ENCODE data around the gene ANGEL2.
"Not testable (repeated sequence)": the region's sequence is repeated elsewhere in the genome, so short reads cannot be mapped to it uniquely, and the experiment has no call there.

ANGEL2 gene

DNA sequence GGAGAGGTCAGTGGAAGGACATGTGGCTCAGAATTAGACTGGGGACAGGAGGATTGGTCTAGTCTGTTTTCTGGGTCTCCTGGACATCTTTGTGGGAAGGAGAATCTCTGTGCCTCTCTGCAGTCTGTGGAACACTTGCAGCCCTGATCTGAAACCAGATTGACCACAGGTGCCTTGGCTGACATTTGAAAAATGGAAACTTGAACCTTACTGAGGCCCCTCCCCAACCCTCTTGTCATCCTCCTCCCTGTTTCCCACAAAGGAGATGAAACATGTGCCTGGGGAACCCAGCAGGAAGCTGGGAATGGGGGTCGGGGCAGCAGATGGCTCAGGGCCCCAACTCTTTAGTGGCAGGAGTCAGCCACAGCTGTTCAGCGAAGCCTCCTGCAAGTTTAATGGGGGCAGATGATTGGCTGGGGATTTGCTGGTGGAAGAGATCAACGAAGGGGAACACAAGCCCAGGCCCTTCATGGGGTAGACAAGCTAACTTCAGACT lies 47.3 kb downstream of the ANGEL2 start:
- Histone ChIP-seq H3K4me3 (ENCODE audit: low read depth, low read length) (no peak overlapping the region), H3K4me2 (ENCODE audit: low read length) (no peak overlapping the region), H3K27me3 (ENCODE audit: insufficient read depth, low read length) (no peaks in the 10 kb centered on the region)

DNA sequence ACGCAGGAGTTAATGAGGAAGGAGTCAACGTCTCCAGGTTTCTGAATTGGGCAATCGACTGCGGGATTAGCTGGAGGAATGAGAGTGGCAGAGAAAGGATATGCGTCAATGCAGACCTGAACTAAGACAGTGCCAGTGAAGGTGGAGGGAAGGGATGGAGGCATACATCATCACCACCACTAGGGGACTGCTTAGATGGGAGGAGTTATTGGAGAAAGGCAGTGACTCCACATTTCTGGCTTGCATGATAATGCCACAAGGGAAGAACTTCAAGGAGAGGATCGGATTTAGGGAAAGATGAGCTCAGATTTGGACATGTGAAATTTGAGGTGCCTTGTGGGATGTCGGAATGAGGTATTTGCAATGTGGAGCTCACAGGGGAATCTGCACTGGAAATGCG lies 47.9 kb downstream of the ANGEL2 start:
- Histone ChIP-seq H3K18ac (ENCODE audit: low read length) (no peak overlapping the region), H2BK120ac (ENCODE audit: insufficient read depth, low read length, poor library complexity) (no peak overlapping the region), H3K14ac (ENCODE audit: low read length) (no peak overlapping the region), H3K27me3 (ENCODE audit: insufficient read depth, low read length) (no peaks in the 10 kb centered on the region), H2AK5ac (ENCODE audit: low read length) (no peak overlapping the region), H2AFZ (ENCODE audit: insufficient read depth, low read length, poor library complexity) (no peak overlapping the region), H4K91ac (ENCODE audit: low read depth, low read length) (no peak overlapping the region), H3K9me3 (ENCODE audit: insufficient read depth, low read depth, low read length) (no peaks in the 10 kb centered on the region), H4K12ac (ENCODE audit: low read depth, low read length) (no peak overlapping the region), H3K36me3 (ENCODE audit: control insufficient read depth in 1 of 2, insufficient read depth in 2 of 2, low read length in 2 of 2) (no peaks in the 10 kb centered on the region), H3K23ac (ENCODE audit: low read length) (no peak overlapping the region), H3K4ac (ENCODE audit: low read depth, low read length) (no peak overlapping the region), H2BK5ac (ENCODE audit: low read depth, low read length, poor library complexity) (no peak overlapping the region), H4K8ac (ENCODE audit: low read depth, low read length) (no peak overlapping the region), H3K4me3 (ENCODE audit: low read depth, low read length) (no peak overlapping the region), H3K4me2 (ENCODE audit: low read length) (no peak overlapping the region), H3K27ac (ENCODE audit: low read depth, low read length) (no peak overlapping the region), H3K79me2 (ENCODE audit: control insufficient read depth, insufficient read depth, low read length, poor library complexity) (no peaks in the 10 kb centered on the region), H3K79me1 (ENCODE audit: low read length) (peaks cover 3% of the 10 kb centered on the region), H3K4me1 (ENCODE audit: control insufficient read depth in 1 of 2, insufficient read depth in 2 of 2, low read length in 2 of 2) (peaks cover 15 to 24% of the 10 kb centered on the region in 2 experiments), H3K9ac (ENCODE audit: low read length) (no peak overlapping the region), H2BK12ac (ENCODE audit: low read length) (no peak overlapping the region)
- no CpG with 5 or more reads among the region's 8 CpGs for WGBS (ENCODE audit: extremely low coverage, insufficient coverage, insufficient read length)
- DNase-seq = peak; percentile 18 to 52

More for the DNA sequence above, 47.3 kb downstream of the ANGEL2 start:
- no peak overlapping the region for H2AK5ac ChIP-seq (ENCODE audit: low read length)
- H3K4ac ChIP-seq (ENCODE audit: low read depth, low read length) = no peak overlapping the region
- DNase-seq = no peak
- no peak overlapping the region for H4K91ac ChIP-seq (ENCODE audit: low read depth, low read length)
- H2BK12ac ChIP-seq (ENCODE audit: low read length) = no peak overlapping the region
- H4K8ac ChIP-seq (ENCODE audit: low read depth, low read length) = no peak overlapping the region
- no peak overlapping the region for H4K12ac ChIP-seq (ENCODE audit: low read depth, low read length)
- no peak overlapping the region for H2AFZ ChIP-seq (ENCODE audit: insufficient read depth, low read length, poor library complexity)
- no peaks in the 10 kb centered on the region for H3K9me3 ChIP-seq (ENCODE audit: insufficient read depth, low read depth, low read length)
- no peak overlapping the region for H3K18ac ChIP-seq (ENCODE audit: low read length)
- H2BK5ac ChIP-seq (ENCODE audit: low read depth, low read length, poor library complexity) = no peak overlapping the region
- no peak overlapping the region for H2BK120ac ChIP-seq (ENCODE audit: insufficient read depth, low read length, poor library complexity)
- H3K9ac ChIP-seq (ENCODE audit: low read length) = no peak overlapping the region
- H3K27ac ChIP-seq (ENCODE audit: low read depth, low read length) = no peak overlapping the region
- H3K79me1 ChIP-seq (ENCODE audit: low read length) = peaks cover 3% of the 10 kb centered on the region
- H3K14ac ChIP-seq (ENCODE audit: low read length) = no peak overlapping the region
- peaks cover 15 to 24% of the 10 kb centered on the region in 2 experiments for H3K4me1 ChIP-seq (ENCODE audit: control insufficient read depth in 1 of 2, insufficient read depth in 2 of 2, low read length in 2 of 2)
- H3K23ac ChIP-seq (ENCODE audit: low read length) = no peak overlapping the region
- no peaks in the 10 kb centered on the region for H3K36me3 ChIP-seq (ENCODE audit: control insufficient read depth in 1 of 2, insufficient read depth in 2 of 2, low read length in 2 of 2)
- no CpG with 5 or more reads among the region's 3 CpGs for WGBS (ENCODE audit: extremely low coverage, insufficient coverage, insufficient read length)
- no peaks in the 10 kb centered on the region for H3K79me2 ChIP-seq (ENCODE audit: control insufficient read depth, insufficient read depth, low read length, poor library complexity)

- WGBS (ENCODE audit: extremely low coverage, insufficient coverage, insufficient read length) = no CpG with 5 or more reads among the region's 5 CpGs
- H3K14ac ChIP-seq (ENCODE audit: low read length) = no peak overlapping the region
Observed at GRCh38 chr1:212966616-212967015, 49.1 kb downstream of the ANGEL2 start.

GRCh38 chr1:212964993-212965392 lies 50.7 kb downstream of the ANGEL2 start:
- not testable (repeated sequence) for H3K14ac ChIP-seq (ENCODE audit: low read length); H3K4me3 ChIP-seq (ENCODE audit: low read depth, low read length); H3K79me1 ChIP-seq (ENCODE audit: low read length); H3K9ac ChIP-seq (ENCODE audit: low read length); H4K91ac ChIP-seq (ENCODE audit: low read depth, low read length); H3K4me2 ChIP-seq (ENCODE audit: low read length); H3K27ac ChIP-seq (ENCODE audit: low read depth, low read length); H2AK5ac ChIP-seq (ENCODE audit: low read length); H3K9me3 ChIP-seq (ENCODE audit: insufficient read depth, low read depth, low read length); H2AFZ ChIP-seq (ENCODE audit: insufficient read depth, low read length, poor library complexity); H3K18ac ChIP-seq (ENCODE audit: low read length); H3K36me3 ChIP-seq (ENCODE audit: control insufficient read depth in 1 of 2, insufficient read depth in 2 of 2, low read length in 2 of 2); DNase-seq; H3K4ac ChIP-seq (ENCODE audit: low read depth, low read length); H3K27me3 ChIP-seq (ENCODE audit: insufficient read depth, low read length); H3K23ac ChIP-seq (ENCODE audit: low read length); H2BK120ac ChIP-seq (ENCODE audit: insufficient read depth, low read length, poor library complexity); H4K12ac ChIP-seq (ENCODE audit: low read depth, low read length); H4K8ac ChIP-seq (ENCODE audit: low read depth, low read length); H2BK5ac ChIP-seq (ENCODE audit: low read depth, low read length, poor library complexity); H3K79me2 ChIP-seq (ENCODE audit: control insufficient read depth, insufficient read depth, low read length, poor library complexity); H2BK12ac ChIP-seq (ENCODE audit: low read length)
- WGBS (ENCODE audit: extremely low coverage, insufficient coverage, insufficient read length) = no CpG with 5 or more reads among the region's 1 CpG
- peaks cover 14 to 20% of the 10 kb centered on the region in 2 experiments for H3K4me1 ChIP-seq (ENCODE audit: control insufficient read depth in 1 of 2, insufficient read depth in 2 of 2, low read length in 2 of 2)

More at GRCh38 chr1:212966616-212967015, 49.1 kb downstream of the ANGEL2 start:
- Histone ChIP-seq H2BK12ac (ENCODE audit: low read length) (no peak overlapping the region), H3K27me3 (ENCODE audit: insufficient read depth, low read length) (no peaks in the 10 kb centered on the region), H4K12ac (ENCODE audit: low read depth, low read length) (no peak overlapping the region), H2BK5ac (ENCODE audit: low read depth, low read length, poor library complexity) (no peak overlapping the region), H3K4ac (ENCODE audit: low read depth, low read length) (no peak overlapping the region), H2BK120ac (ENCODE audit: insufficient read depth, low read length, poor library complexity) (no peak overlapping the region), H3K4me1 (ENCODE audit: control insufficient read depth in 1 of 2, insufficient read depth in 2 of 2, low read length in 2 of 2) (peaks cover 15 to 24% of the 10 kb centered on the region in 2 experiments), H3K9ac (ENCODE audit: low read length) (no peak overlapping the region), H3K4me2 (ENCODE audit: low read length) (no peak overlapping the region), H3K4me3 (ENCODE audit: low read depth, low read length) (no peak overlapping the region), H3K79me2 (ENCODE audit: control insufficient read depth, insufficient read depth, low read length, poor library complexity) (no peaks in the 10 kb centered on the region), H3K9me3 (ENCODE audit: insufficient read depth, low read depth, low read length) (no peaks in the 10 kb centered on the region), H3K79me1 (ENCODE audit: low read length) (peaks cover 3% of the 10 kb centered on the region), H3K18ac (ENCODE audit: low read length) (no peak overlapping the region), H3K36me3 (ENCODE audit: control insufficient read depth in 1 of 2, insufficient read depth in 2 of 2, low read length in 2 of 2) (peaks cover 3% of the 10 kb centered on the region in 2 experiments), H3K23ac (ENCODE audit: low read length) (no peak overlapping the region), H2AK5ac (ENCODE audit: low read length) (no peak overlapping the region), H3K27ac (ENCODE audit: low read depth, low read length) (no peak overlapping the region), H4K91ac (ENCODE audit: low read depth, low read length) (no peak overlapping the region), H2AFZ (ENCODE audit: insufficient read depth, low read length, poor library complexity) (no peak overlapping the region), H4K8ac (ENCODE audit: low read depth, low read length) (no peak overlapping the region)
- DNase-seq = no peak
